NOMO-1 treated with DMSO at 0.1 percent for 48 hours (cell line): Measurements from ENCODE around the gene CDCA8.
A peak's percentile ranks its signal among the peaks of the same experiment; 100 is the strongest.
"Not testable (repeated sequence)": the region's sequence is repeated elsewhere in the genome, so short reads cannot be mapped to it uniquely, and the experiment has no call there.

Experiments used
- DNase-seq: peaks from one replicate; lab custom pipeline; 2025; ENCODE audit not compliant: unreplicated experiment; lab: John Stamatoyannopoulos, UW

CDCA8 gene

DNA sequence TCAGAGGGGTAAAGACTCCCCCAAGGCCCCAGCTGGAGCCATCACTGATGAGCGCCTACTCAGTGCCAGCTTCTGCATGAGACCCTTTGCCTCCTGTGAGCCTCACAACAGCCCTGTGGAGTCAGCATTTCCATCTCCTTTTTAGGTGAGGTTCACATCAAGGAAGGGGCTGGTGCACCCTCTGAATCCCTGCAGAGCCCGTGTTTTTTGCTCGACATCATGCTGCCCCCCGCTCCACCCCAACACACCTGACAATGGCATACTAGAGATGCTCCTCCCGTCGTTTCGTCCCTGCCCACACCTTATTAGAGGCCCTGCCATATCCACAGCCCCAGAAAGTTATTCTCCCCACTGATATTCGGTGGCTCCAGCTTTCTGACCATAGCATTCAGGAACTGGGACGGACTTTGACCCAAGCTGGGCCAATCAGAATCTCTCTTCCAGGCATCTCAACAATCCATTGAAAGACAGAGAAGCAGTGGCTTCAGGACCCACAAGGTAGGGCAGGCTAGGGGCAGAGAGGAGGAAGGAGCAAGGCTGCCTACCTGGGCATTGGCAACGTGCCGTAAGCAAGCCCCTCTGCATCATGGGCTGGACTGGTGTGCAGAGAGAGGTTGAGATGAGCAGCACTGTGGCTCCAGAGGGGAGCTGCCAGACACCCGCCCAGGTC, 39.9 kb downstream of the CDCA8 start:
- DNase-seq: no peak

- DNase-seq: no peak
Observed at GRCh38 chr1:37734629-37735591, 42.6 kb downstream of the CDCA8 start.

DNA sequence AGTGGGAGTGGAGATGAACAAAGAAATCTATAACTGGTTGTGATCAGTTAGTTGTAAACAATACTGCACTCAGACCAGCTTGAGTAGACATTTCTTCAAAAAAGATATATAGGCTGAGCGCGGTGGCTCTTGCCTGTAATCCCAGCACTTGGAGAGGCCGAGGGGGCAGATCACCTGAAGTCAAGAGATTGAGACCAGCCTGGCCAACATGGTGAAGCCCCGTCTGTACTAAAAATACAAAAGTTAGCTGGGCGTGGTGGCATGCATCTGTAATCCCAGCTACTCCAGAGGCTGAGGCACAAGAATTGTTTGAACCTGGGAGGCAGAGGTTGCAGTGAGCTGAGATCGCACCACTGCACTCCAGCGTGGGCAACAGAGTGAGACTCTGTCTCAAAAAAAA, 45.7 kb downstream of the CDCA8 start:
- DNase-seq: not testable (repeated sequence)

DNA sequence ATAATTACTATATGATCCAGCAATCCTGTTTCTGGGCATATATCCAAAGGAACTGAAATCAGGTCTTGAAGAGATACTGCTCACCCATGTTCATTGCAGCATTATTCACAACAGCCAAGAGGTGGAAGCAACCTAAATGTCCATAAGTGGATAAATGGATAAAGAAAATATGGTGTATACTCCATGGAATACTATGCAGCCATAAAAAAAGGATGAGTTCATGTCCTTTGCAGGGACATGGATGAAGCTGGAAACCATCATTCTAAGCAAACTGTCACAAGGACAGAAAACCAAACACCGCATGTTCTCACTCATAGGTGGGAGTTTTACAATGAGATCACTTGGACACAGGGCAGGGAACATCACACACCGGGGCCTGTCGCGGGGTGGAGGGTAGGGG, 46.3 kb downstream of the CDCA8 start:
- not testable (repeated sequence) for DNase-seq

DNA sequence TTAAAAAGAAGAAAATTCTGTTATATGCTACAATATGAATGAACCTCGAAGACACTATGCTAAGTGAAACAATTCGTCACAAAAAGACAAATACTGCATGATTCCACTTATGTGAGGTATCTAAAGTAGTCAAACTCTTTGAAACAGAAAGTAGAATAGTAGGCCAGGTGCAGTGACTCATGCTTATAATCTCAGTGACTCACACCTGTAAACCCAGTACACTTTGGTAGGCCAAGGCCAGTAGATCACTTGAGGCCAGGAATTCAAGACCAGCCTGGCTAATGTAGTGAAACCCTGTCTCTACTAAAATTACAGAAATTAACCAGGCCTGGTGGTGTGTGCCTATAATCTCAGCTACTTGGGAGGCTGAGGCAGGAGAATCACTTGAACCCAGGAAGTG, 46.9 kb downstream of the CDCA8 start:
- no peak for DNase-seq

DNA sequence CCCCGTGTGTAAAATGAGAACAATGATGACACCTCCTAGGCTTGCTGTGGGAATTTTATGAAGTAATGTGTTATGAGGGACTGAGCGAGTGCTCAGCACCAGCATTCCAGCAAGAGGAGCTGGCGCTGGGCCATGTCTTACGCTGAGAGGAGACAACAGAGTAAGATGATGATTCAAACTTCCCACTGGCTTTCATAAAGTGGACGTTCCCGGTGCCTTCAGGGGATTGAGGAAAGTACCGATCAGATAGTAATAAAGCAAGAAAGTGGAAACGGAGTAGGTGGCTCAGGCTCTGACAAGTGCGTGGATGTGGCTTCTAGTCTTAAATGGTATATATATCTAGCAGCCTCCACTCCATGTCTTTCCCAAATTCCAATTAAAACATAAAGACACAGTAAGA, 48.8 kb downstream of the CDCA8 start:
- DNase-seq: no peak

DNA sequence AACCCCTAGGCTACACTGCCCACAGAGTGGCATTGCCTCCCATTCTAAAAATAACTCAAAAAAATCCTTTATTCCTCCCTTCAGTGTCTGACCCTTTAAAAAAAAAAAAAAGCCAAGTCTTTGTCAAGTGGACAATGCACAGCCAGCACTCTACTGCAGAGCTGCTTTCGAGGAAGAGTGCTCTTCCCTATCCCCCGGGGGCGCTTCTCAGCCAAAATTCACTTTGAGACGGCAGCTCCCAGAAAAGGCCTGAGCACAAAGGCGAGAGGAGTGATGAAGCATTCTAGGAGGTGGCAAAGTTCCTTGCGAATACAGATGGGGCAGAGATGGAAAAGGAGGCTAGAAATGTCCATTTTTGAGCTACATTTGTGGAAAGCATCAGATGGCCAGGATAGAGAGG, 49.3 kb downstream of the CDCA8 start:
- DNase-seq: no peak

- no peak for DNase-seq
Observed at GRCh38 chr1:37746806-37747205, 54.5 kb downstream of the CDCA8 start.

- no peak for DNase-seq
Observed at GRCh38 chr1:37748565-37748964, 56.2 kb downstream of the CDCA8 start.

- DNase-seq: no peak
Observed at GRCh38 chr1:37752213-37752582, 59.9 kb downstream of the CDCA8 start.

DNA sequence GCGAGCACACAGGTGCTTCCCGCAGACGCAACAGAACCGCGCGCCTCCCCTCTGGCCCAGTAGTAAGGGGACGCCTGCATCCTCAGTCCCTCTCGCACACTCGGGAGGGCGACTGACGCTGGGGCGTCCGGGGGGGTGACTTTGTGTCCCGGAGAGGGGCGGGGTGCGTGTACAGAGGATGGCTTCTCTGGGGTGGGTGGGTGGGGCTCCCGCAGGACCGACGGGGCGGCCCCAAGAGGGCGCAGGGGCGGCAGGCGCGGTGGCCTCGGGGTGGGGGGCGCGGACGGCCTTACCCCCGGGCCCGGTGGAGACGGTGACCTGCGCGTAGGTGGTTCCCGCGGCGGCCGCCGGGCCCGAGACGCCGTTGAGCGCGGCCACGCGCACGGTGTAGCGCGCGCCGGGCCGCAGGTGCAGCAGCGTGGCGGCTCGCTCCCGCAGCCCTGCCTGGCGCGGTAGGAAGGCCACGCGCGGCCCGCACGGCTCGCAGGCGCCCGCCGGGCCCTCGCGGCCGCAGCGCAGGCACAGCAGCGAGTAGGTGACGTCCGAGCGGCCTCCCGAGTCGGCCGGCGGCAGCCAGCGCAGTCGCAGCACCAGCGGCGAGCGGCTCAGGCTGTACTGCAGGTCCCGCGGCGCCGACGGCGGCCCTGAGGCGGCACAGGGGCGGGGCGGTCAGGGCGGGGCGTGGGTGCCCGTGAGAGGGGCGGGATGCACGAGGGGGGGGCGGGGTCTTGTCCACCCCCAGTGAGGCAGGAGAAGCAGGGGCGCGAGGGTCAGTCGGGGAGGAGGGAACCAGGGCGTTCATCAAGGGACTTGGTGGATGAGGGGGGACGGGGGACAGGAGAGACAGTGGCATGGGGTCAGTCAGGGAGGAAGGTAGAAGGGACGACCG, 60.5 kb downstream of the CDCA8 start:
- DNase-seq: no peak

DNA sequence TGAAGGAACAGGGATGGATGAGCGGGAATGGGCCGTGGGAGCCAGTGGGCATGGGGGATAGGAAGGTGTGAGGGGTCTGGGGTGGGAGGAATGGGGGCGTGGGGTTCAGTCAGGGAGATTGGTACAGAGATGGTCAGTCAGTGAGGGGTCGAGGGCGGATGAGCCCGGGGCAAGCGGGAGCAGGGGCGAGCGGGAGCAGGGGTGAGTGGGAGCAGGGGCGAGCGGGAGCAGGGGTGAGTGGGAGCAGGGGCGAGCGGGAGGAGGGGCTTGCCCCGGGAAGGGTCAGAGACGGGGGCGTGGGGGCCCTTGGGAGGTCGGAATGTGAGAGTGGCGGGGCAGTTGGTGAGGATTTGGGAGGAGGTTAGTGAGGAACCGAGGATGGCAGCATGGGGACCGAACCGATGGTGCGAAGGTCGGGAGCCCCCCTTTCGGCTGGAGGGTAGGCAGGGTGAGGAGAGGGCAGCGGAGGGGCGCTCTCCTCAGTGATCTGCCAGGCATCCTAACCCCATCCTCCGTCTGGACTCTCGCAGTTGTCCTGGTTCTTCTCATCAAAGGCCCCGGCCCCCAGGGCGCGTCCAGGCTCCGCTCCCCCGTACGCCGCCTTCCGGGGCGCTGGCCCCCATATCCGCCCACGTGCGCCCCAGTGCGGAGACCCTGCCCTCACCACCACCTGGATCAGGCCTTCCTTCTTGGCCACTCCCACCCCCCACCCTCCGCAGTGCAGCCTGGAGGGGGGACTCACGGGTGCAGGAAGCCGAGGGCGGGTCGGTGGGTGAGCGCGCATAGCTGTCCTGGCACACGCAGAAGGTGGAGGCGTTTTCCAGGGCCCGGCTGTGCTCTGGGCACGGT, 61.4 kb downstream of the CDCA8 start:
- DNase-seq: no peak

DNA sequence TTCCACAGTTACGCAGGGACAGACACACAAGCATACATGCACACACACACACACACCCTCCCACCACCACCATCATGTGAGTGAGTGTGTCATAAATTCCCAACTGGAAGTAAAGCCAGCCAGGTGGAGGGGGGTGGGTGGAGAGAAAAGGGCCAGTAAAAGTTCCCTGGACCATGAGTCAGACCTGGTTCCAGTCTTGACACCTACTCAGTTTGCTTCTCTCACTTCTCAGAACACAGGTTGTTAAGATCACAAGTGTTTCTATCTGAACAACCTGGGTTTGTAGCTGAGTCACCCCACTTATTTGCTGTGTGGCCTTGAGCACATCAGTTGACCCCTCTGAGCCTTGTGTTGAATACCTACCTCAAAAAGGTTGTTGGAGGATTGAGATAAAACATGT, 63.0 kb downstream of the CDCA8 start:
- DNase-seq: peak; percentile 10

- DNase-seq: peak; percentile 8
Observed at GRCh38 chr1:37755951-37756560, 63.7 kb downstream of the CDCA8 start.
